ENCODE data around the gene HIPK2. TPM values are rescaled to one million over a fixed set of nuclear protein-coding genes. Genes with fewer than 3 reads are reported as not detected.

HIPK2 gene
- total RNA-seq, 1 experiment from 2014 or later = 0.17 TPM

DNA sequence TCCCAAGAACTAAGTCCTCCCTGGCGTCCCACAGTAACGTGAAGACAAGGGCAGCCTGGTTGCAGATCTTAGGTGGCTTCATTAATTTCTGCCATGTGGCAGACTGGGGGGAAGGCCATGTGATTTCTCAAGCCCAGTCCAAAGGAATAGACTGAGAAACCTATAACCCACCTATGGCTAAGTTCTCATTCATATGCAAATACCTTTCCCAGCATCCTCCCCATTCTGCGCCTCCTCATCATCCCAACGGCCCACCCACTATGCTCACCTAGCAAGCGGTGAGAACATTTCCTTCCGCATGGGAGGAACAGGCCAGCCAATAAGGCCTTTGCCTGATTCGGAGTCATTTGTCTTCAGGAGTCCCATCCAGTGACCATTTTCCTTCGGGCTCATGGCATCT lies 262.5 kb downstream of the HIPK2 start:
- in situ Hi-C loops (cut with HindIII; ENCODE audit: low sequenced_read_pairs) = no loop called here
- DNase-seq (ENCODE audit: low spot score) = no peak

Other genes starting within 250 kb of the HIPK2 start
- gene TBXAS1, start 51.3 kb upstream of the HIPK2 start, total RNA-seq (2014; rRNA removed; shearing (Covaris generic)) = not detected in 2 replicates

Measured in G401 (cell line).